Measurements from ENCODE around the gene SLC25A18.
"Not testable (repeated sequence)": the region's sequence is repeated elsewhere in the genome, so short reads cannot be mapped to it uniquely, and the experiment has no call there.

Gene SLC25A18, protein sequence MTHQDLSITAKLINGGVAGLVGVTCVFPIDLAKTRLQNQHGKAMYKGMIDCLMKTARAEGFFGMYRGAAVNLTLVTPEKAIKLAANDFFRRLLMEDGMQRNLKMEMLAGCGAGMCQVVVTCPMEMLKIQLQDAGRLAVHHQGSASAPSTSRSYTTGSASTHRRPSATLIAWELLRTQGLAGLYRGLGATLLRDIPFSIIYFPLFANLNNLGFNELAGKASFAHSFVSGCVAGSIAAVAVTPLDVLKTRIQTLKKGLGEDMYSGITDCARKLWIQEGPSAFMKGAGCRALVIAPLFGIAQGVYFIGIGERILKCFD
- total RNA-seq, result 0 reads per million in 2 donors

DNA sequence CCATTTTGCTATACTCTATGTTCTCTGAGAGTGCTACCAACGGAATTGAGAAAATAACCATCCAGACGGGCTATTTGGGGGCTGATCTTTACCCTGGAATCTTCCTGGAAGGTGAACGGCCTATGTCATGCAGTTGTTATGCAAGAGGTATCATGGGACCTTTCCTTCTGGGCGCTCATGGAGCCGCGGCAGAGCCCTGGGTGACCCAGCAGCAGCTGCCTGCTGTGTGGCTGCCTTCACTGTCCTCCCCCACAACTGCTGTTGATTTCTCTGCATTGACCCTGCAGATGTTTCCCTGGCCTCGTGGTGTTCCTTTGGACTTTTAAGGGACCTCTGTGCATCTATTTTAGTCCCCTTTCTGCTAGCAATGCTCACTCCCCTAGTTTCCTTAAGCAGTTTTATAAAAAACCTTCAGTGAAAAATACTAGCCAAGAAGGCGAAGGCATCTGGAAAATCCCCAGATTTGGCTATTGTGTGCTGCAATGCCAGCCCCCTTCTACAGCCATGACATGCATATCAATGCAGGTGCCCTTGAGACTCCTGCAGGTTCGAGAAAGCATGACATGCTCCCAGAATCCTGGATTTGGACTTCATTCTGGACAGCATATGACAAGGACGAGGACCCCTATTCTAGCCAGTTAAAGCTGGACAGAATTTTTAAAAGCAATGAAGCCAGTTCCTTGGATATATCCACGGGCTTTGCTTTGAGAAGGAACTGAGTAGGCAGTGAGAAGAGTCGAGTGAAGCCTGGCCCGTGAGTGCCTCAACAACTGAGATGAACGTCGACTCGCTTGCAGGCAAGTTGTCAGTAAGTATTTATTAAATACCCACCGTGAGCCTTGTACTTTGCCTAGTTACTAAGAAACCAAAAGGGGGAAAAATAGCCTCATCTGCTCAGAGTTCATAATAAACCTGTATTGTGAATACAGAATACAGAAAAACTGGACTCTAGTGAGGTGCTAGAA, at the start of gene SLC25A18:
TSS of gene SLC25A18 (plus strand) at position 593 of the 965 bp plus-strand sequence. CDS start 16,447 bp downstream, outside the sequence.
- no peak for DNase-seq

GRCh38 chr22:17513612-17514011, 49.7 kb upstream of the SLC25A18 start:
- DNase-seq, result no peak

DNA sequence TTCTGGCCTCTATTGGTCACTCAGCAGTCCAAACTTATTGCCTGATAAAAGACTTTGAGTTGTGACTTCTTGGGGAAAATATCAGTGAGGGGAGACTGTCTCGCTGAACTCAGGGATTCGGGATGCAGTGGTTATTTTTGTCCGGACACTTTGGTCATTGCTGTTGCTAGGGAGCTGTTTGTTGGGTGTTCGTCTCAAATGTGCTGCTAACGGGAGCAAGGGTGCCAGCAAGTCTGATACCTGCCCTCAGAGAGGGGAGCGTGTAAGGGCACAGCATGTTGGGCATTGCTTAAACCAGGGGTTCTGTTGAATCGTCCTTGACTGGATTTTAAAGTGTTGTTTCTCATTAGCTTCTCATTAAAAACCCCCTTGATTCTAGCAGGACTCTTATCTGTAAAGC, 49.2 kb upstream of the SLC25A18 start:
- DNase-seq, result no peak

- no peak for DNase-seq
These were observed 44.9 kb upstream of the SLC25A18 start for GRCh38 chr22:17518406-17518805.

GRCh38 chr22:17521971-17522370, 41.3 kb upstream of the SLC25A18 start:
- not testable (repeated sequence) for DNase-seq

GRCh38 chr22:17523925-17524324, 39.4 kb upstream of the SLC25A18 start:
- DNase-seq, result no peak

DNA sequence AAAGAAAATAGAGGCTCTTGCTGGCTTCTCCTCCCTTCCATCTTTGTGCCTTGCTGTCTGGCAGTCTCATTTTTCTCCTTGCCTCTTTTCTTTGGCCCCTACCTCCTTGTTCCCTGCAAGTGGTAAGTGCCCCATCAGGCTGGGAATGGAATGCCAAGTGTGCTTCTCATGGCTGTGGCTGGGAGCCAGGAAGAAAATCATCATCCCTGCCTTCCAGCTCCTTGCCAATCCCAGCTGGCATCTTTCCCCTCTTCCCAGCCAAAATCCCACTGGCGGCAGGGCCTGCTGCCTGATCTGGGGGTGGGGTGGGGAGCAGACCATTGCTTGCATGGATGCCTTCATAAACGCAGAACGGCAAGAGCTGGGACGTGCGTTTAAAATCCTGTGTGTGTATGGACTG, 27.0 kb upstream of the SLC25A18 start:
- DNase-seq, result no peak

DNA sequence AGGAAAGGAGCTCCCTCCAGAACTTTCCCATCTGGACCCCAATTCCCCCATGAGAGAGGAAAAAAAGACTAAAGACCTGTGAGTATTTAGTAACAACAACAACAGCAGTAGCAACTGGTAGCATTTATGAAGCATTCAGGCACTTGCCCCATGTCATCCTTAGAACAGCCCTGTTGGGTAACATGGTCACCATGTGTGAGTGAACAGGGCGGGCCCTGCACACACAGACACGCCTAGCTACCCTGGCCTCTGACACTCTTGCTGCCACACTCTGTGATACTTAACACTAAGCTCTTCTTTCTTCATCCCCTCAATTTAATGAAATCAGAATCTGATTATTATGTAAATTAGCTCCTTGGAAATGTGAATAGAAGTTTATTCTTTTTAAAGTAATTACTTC, 26.1 kb upstream of the SLC25A18 start:
- no peak for DNase-seq

- no peak for DNase-seq
These were observed 22.8 kb upstream of the SLC25A18 start for GRCh38 chr22:17540481-17540880.

DNA sequence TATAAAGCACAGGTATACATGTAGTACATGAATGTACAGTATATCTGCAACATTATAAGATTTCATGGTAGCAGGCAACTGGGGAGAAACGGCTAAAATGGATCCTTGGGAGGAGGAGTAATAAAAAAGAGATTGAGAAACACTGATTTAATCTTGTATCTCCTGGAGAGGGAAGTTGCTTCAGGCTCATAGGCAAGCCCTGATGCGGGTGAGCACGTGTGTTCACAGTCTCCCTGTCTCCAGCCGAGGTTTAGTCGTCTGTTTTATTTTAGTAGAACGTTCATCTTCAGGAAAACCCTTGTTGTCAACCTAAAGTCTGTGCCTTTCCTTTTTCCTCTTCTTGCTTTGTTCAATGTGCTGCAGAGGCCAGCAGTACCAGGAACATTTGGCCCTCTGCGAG, 21.8 kb upstream of the SLC25A18 start:
- DNase-seq, result no peak

DNA sequence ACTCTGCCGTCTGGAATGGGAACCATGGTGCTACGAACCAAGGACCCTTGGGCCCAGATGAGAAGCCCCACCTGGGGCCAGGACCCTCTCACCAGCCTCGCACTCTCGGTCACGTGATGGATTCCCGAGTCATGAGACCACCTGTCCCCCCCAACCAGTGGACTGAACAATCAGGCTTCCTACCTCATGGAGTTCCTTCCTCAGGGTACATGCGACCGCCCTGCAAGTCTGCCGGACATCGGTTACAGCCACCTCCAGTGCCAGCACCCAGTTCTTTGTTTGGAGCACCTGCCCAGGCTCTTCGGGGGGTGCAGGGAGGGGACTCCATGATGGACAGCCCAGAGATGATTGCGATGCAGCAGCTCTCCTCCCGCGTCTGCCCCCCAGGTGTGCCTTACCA, 20.8 kb upstream of the SLC25A18 start:
- DNase-seq, result no peak

DNA sequence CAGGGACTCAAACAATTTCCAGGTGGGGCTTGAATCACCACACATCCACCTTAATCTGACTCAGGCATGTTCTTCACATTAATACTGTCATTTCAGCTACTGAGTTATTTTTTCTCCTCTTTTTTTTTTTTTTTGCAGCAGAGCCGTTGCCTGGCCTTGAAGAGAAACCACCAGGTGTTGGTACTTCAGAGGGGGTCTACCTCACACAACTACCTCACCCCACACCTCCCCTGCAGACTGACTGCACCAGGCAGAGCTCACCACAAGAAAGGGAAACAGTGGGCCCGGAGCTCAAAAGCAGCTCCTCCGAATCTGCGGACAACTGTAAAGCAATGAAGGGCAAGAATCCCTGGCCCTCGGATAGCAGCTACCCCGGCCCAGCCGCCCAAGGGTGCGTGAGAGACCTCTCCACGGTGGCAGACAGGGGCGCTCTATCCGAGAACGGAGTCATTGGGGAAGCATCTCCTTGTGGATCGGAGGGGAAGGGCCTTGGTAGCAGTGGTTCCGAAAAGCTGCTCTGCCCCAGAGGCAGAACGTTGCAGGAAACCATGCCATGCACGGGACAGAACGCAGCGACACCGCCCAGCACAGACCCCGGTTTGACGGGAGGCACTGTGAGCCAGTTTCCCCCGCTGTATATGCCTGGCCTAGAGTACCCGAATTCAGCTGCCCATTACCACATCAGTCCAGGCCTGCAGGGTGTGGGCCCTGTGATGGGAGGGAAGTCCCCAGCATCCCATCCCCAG, 15.1 kb upstream of the SLC25A18 start:
- no peak for DNase-seq

- no peak for DNase-seq
These were observed 14.6 kb upstream of the SLC25A18 start for GRCh38 chr22:17548756-17549035.

DNA sequence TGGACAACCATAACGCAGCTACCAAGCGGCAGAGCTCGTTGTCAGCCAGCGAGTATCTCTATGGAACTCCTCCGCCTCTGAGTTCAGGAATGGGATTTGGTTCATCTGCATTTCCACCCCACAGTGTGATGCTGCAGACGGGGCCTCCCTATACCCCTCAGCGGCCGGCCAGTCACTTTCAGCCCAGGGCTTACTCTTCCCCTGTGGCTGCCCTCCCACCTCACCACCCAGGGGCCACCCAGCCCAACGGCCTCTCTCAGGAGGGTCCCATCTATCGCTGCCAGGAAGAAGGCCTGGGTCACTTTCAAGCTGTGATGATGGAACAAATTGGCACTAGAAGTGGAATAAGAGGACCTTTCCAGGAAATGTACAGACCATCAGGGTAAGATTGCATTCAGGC, 14.1 kb upstream of the SLC25A18 start:
- no peak for DNase-seq

GRCh38 chr22:17549655-17550054, 13.6 kb upstream of the SLC25A18 start:
- DNase-seq, result no peak

DNA sequence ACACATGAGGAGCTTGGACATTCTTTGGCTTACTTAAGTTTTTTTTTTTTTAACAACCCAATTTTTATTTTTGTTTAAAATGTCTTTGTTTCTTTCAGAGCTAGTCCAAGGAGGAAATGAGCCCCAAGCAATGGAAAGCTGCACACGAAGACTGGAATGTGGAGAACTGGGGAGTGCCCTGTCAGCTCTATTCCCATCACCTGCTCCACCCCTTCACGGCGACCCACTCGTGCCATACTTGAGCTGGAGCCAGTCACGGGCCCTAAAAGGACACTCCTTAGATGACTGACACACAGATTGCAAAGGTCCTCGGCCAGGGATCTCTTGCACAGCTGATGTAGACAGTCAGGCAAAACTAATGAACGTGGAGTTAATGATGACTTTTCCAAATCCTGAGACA, 10.6 kb upstream of the SLC25A18 start:
- DNase-seq, result no peak

DNA sequence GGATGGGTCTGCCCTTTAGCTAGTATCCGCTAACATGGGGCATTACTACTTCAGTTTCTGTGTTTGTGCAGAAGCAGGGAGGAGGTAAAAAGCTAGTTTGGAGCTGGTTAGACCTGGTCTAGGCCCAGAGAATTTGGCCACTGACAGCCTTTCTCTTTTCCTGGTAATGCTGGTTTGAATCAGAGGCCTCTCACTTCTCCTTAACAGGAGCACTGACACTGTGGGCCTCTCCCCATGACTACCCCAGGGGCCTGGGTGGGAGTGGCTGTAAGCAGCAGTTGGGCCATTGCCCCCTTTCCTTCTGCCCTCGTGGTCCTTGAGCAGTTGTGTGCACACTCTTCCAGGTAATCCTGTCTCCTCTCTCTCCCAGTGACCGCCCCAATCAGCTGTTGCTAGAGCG, 8.5 kb upstream of the SLC25A18 start:
- no peak for DNase-seq

GRCh38 chr22:17559188-17559587, 4.1 kb upstream of the SLC25A18 start:
- DNase-seq, result no peak

DNA sequence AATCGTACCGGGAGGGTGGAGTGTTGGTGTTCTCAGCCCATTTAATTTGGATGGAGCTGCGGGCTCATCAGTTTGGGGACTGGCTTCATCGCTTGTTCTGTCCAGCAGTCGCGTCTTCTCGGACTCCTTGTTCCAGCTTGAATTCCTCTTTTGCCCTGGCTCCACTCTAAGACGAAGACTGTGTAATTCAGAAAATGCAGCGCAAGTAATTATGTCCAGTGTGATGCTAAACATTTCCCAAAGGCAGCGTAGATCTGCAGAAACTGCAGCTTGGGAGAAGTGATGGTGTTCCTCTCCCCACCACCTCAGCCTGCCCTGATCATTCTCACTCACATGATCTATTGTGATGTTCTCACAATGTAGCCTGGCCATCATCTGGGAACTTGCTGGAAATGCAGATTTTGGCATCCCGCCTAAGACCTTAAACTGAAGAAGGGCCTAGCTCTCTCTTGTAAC, 666 bp downstream of the SLC25A18 start:
- DNase-seq, result no peak

DNA sequence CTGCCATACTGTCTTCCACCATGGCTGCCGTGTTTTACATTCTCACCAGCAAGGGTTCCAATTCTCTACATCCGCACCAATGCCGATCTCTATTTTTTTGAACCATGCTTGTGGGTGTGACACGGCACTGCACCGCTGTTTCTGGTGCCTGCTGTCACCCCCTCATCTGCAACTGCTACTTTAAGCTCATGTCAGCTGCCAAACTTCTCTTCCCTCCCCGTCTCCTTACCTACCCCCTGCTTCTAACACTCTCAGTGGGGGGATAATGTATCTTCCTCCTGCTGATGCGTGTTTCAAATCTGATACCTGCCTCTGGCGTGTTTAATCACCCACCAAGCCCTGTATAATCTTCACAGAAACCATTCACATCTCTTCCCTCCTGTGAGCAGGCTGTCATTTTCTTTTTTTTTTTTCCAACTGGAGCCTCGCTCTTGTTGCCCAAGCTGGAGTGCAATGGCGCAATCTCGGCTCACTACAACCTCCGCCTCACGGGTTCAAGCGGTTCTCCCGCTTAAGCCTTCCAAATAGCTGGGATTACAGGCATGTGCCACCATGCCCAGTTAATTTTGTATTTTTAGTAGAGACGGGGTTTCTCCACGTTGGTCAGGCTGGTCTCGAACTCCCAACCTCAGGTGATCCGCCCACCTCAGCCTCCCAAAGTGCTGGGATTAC, 2.9 kb downstream of the SLC25A18 start:
- not testable (repeated sequence) for DNase-seq

DNA sequence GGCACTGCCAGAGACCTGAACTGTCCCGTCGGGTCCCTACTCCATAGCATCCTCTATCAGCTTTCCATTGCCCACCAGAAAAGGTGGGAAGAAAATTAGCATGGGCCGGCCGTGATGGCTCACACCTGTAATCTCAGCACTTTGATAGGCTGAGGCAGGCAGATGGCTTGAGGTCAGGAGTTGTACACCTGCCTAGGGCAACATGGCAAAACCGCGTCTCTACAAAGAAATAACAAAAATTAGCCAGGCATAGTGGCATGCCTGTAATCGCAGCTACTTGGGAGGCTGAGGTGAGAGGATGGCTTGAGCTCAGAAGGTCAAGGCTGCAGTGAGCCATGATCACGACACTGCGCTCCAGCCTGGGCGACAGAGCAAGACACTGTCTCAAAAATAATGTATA, 3.5 kb downstream of the SLC25A18 start:
- no peak for DNase-seq

GRCh38 chr22:17569971-17570511, 6.7 kb downstream of the SLC25A18 start:
- no peak for DNase-seq
